HEK293 (cell line): ENCODE data around the gene KANK2.

Source experiments
- ELK4 ChIP-seq: IDR thresholded peaks from 2 replicates; pipeline ENCODE4 v1.6.1; 2011; ENCODE audit warnings: mild to moderate bottlenecking, low read depth, low read length, borderline replicate concordance
- HOXC10 ChIP-seq: sonication (generic); formaldehyde crosslinking; IDR thresholded peaks from 2 replicates; pipeline ENCODE4 v1.8.1; 2023; ENCODE audit warnings: mild to moderate bottlenecking, missing genetic modification reagents
- KLF10 ChIP-seq: fragments of 450-650 bp; IDR thresholded peaks from 2 replicates; pipeline ENCODE4 v1.5.1; 2018; ENCODE audit warnings: missing biosample characterization, mild to moderate bottlenecking, missing genetic modification characterization
- OVOL3 ChIP-seq: fragments of 450-650 bp; formaldehyde crosslinking; IDR thresholded peaks from 2 replicates; pipeline ENCODE4 v1.5.1; 2016; ENCODE audit warnings: missing biosample characterization, missing genetic modification characterization
- PATZ1 ChIP-seq: fragments of 450-650 bp; formaldehyde crosslinking; IDR thresholded peaks from 2 replicates; pipeline ENCODE4 v1.5.1; 2016; ENCODE audit warnings: missing biosample characterization, missing genetic modification characterization
- REPIN1 ChIP-seq: fragments of 450-650 bp; formaldehyde crosslinking; IDR thresholded peaks from 2 replicates; pipeline ENCODE4 v1.5.1; 2017; ENCODE audit warnings: missing biosample characterization, missing genetic modification characterization, low read depth
- SP2 ChIP-seq: fragments of 450-650 bp; formaldehyde crosslinking; IDR thresholded peaks from 2 replicates; pipeline ENCODE4 v1.5.1; 2016; ENCODE audit warnings: missing biosample characterization, missing genetic modification characterization
- ZBTB20 ChIP-seq: fragments of 450-650 bp; formaldehyde crosslinking; IDR thresholded peaks from 2 replicates; pipeline ENCODE4 v1.5.1; 2016; ENCODE audit warnings: missing biosample characterization, missing genetic modification characterization
- ZBTB21 ChIP-seq: fragments of 450-650 bp; formaldehyde crosslinking; IDR thresholded peaks from 2 replicates; pipeline ENCODE4 v1.5.1; 2017; ENCODE audit warnings: missing biosample characterization, missing genetic modification characterization
- ZFP3 ChIP-seq: fragments of 450-650 bp; formaldehyde crosslinking; IDR thresholded peaks from 2 replicates; pipeline ENCODE4 v1.5.1; 2016; ENCODE audit warnings: low read depth, missing biosample characterization, missing genetic modification characterization
- ZFP37 ChIP-seq: fragments of 450-650 bp; formaldehyde crosslinking; IDR thresholded peaks from 2 replicates; pipeline ENCODE4 v1.5.1; 2016; ENCODE audit warnings: missing biosample characterization, missing genetic modification characterization
- ZFP69B ChIP-seq: fragments of 450-650 bp; formaldehyde crosslinking; IDR thresholded peaks from 2 replicates; pipeline ENCODE4 v1.5.1; 2016; ENCODE audit warnings: missing biosample characterization, missing genetic modification characterization
- ZNF112 ChIP-seq: fragments of 450-650 bp; formaldehyde crosslinking; IDR thresholded peaks from 2 replicates; pipeline ENCODE4 v1.5.0; 2017; ENCODE audit warnings: missing biosample characterization, missing genetic modification characterization
- ZNF148 ChIP-seq: fragments of 450-650 bp; formaldehyde crosslinking; IDR thresholded peaks from 2 replicates; pipeline ENCODE4 v1.5.0; 2017; ENCODE audit warnings: missing biosample characterization, missing genetic modification characterization, borderline replicate concordance
- ZNF19 ChIP-seq: fragments of 450-650 bp; formaldehyde crosslinking; IDR thresholded peaks from 2 replicates; pipeline ENCODE4; 2016; ENCODE audit warnings: missing biosample characterization, missing genetic modification characterization, low read depth
- ZNF211 ChIP-seq: fragments of 450-650 bp; formaldehyde crosslinking; IDR thresholded peaks from 2 replicates; pipeline ENCODE4 v1.5.1; 2016; ENCODE audit warnings: low read depth, missing biosample characterization, missing genetic modification characterization
- ZNF214 ChIP-seq: fragments of 450-650 bp; formaldehyde crosslinking; IDR thresholded peaks from 2 replicates; pipeline ENCODE4 v1.5.1; 2017; ENCODE audit warnings: missing biosample characterization, mild to moderate bottlenecking, missing genetic modification characterization, borderline replicate concordance
- ZNF23 ChIP-seq: fragments of 450-650 bp; formaldehyde crosslinking; IDR thresholded peaks from 2 replicates; pipeline ENCODE4 v1.5.1; 2016; ENCODE audit warnings: missing biosample characterization, missing genetic modification characterization, borderline replicate concordance
- ZNF292 ChIP-seq: fragments of 450-650 bp; formaldehyde crosslinking; IDR thresholded peaks from 2 replicates; pipeline ENCODE4 v1.5.1; 2016; ENCODE audit warnings: low read depth, missing biosample characterization, missing genetic modification characterization, borderline replicate concordance
- ZNF324 ChIP-seq: fragments of 450-650 bp; formaldehyde crosslinking; IDR thresholded peaks from 2 replicates; pipeline ENCODE4 v1.5.1; 2016; ENCODE audit warnings: missing biosample characterization, missing genetic modification characterization
- ZNF341 ChIP-seq: fragments of 450-650 bp; formaldehyde crosslinking; IDR thresholded peaks from 2 replicates; pipeline ENCODE4; 2016; ENCODE audit warnings: low read depth, missing biosample characterization, missing genetic modification characterization
- ZNF473 ChIP-seq: fragments of 450-650 bp; formaldehyde crosslinking; IDR thresholded peaks from 2 replicates; pipeline ENCODE4 v1.5.1; 2017; ENCODE audit warnings: missing biosample characterization, missing genetic modification characterization
- ZNF510 ChIP-seq: fragments of 450-650 bp; formaldehyde crosslinking; IDR thresholded peaks from 2 replicates; pipeline ENCODE4 v1.5.1; 2018; ENCODE audit warnings: mild to moderate bottlenecking, missing genetic modification characterization, missing biosample characterization; ENCODE audit not compliant: insufficient replicate concordance
- ZNF518A ChIP-seq: fragments of 450-650 bp; formaldehyde crosslinking; conservative IDR thresholded peaks from 2 replicates; pipeline ENCODE4 v1.5.1; 2016; ENCODE audit warnings: low read depth, missing biosample characterization, missing genetic modification characterization
- ZNF561 ChIP-seq: fragments of 450-650 bp; IDR thresholded peaks from 2 replicates; pipeline ENCODE4 v1.5.1; 2018; ENCODE audit warnings: missing biosample characterization, missing genetic modification characterization, borderline replicate concordance
- ZNF658 ChIP-seq: fragments of 450-650 bp; formaldehyde crosslinking; IDR thresholded peaks from 2 replicates; pipeline ENCODE4; 2016; ENCODE audit warnings: missing biosample characterization, missing genetic modification characterization
- ZNF747 ChIP-seq: fragments of 450-650 bp; formaldehyde crosslinking; IDR thresholded peaks from 2 replicates; pipeline ENCODE4 v1.5.1; 2016; ENCODE audit warnings: missing biosample characterization, missing genetic modification characterization
- ZNF768 ChIP-seq: fragments of 450-650 bp; formaldehyde crosslinking; IDR thresholded peaks from 2 replicates; pipeline ENCODE4 v1.5.1; 2018; ENCODE audit warnings: missing biosample characterization, mild to moderate bottlenecking, missing genetic modification characterization
- ZNF777 ChIP-seq: fragments of 450-650 bp; formaldehyde crosslinking; IDR thresholded peaks from 2 replicates; pipeline ENCODE4 v1.5.1; 2017; ENCODE audit warnings: missing biosample characterization, missing genetic modification characterization, borderline replicate concordance
- ZNF791 ChIP-seq: fragments of 450-650 bp; formaldehyde crosslinking; IDR thresholded peaks from 2 replicates; pipeline ENCODE4 v1.5.1; 2016; ENCODE audit warnings: missing biosample characterization, missing genetic modification characterization

The KANK2 gene

GRCh38 chr19:11138601-11139300 is 58.6 kb downstream of the KANK2 start (continued):
- TF ChIP-seq ZNF510 (no peak), ZNF324 (tag by site-specific recombination) (no peak), SP2 (tag by site-specific recombination) (peak; percentile 67), ZNF214 (no peak), ZNF23 (tag by site-specific recombination) (no peak), ZNF112 (tag by site-specific recombination) (no peak), ZBTB20 (tag by site-specific recombination) (peak; percentile 36; the same call in 1 of the 2 replicates), ZNF791 (tag by site-specific recombination) (no peak), ZNF768 (tag by site-specific recombination) (no peak), ZNF19 (tag by site-specific recombination) (no peak), ZNF292 (no peak), ZFP3 (tag by site-specific recombination) (no peak), ZNF777 (no peak), ZFP37 (tag by site-specific recombination) (no peak; the same call in 1 of the 2 replicates), ZNF561 (tag by site-specific recombination) (no peak), REPIN1 (tag by site-specific recombination) (no peak), ZNF518A (tag by site-specific recombination) (no peak), KLF10 (tag by site-specific recombination) (peak; percentile 35; the same call in 1 of the 2 replicates), ZNF148 (no peak), ZNF658 (tag by site-specific recombination) (no peak), ZNF341 (peak; percentile 99), ELK4 (no peak), PATZ1 (tag by site-specific recombination) (peak; percentile 89), ZNF473 (tag by site-specific recombination) (no peak), ZBTB21 (tag by site-specific recombination) (peak; percentile 46; the same call in 1 of the 2 replicates), HOXC10 (no peak), OVOL3 (no peak), ZNF747 (tag by site-specific recombination) (no peak), ZNF211 (tag by site-specific recombination) (no peak), ZFP69B (tag by site-specific recombination) (no peak)
